A549 (cell line): Measurements from ENCODE around the gene CISD3. TPM values are rescaled to one million over a fixed set of nuclear protein-coding genes. Genes with fewer than 3 reads are reported as not detected.

Source experiments
- ATAC-seq, 2 experiments: fragments of 200-7000 bp in 1 of 2; fragments of >200 bp in 1 of 2; cut with Nextera tagmentation in 1 of 2; cut with Tn5 transposase in 1 of 2; 3 replicates each; pipeline versions ENCODE4 v1.8.0 to v1.9.1; 2018 to 2020; ENCODE audit warnings: mild to moderate bottlenecking in 1 of 2, moderate library complexity in 1 of 2
- CTCF ChIA-PET: fragments of 300-600 bp; sonication (Branson Sonifier 250); formaldehyde crosslinking; extraction: SDS; loops from one replicate; lab custom pipeline; 2021; ENCODE audit warnings: antibody characterized with exemption, inconsistent platforms; lab: Yijun Ruan, JAX
- POLR2A ChIA-PET: fragments of 350-600 bp; formaldehyde crosslinking; extraction: SDS; loops from one replicate; lab custom pipeline; 2021; ENCODE audit warnings: antibody characterized with exemption, inconsistent platforms; lab: Yijun Ruan, JAX
- DNase-seq, 2 experiments: peaks; one replicate each; pipeline versions ENCODE4 v3.0.0 to v3.0.0-alpha.2; 2011 to 2016; ENCODE audit warnings: low read depth in 1 of 2, low spot score in 1 of 2
- FAIRE-seq: peaks from 2 replicates; lab custom pipeline; 2011; peaks lifted over from hg19 to GRCh38; lab: Jason Lieb, UNC
- H3K27ac ChIP-seq, 2 experiments: fragments of >200 bp; sonication (Bioruptor Twin); formaldehyde crosslinking; 3 replicates each; pipeline ENCODE4 v1.5.1; 2016 to 2017
- H3K4me1 ChIP-seq: fragments of >200 bp; sonication (Bioruptor Twin); formaldehyde crosslinking; 3 replicates; pipeline ENCODE4 v1.6.1; 2016
- H3K4me2 ChIP-seq: fragments of >200 bp; sonication (Bioruptor Twin); formaldehyde crosslinking; 3 replicates; pipeline ENCODE4 v1.6.1; 2016
- H3K4me3 ChIP-seq: fragments of >200 bp; sonication (Bioruptor Twin); formaldehyde crosslinking; 3 replicates; pipeline ENCODE4 v1.5.1; 2016
- H3K9me3 ChIP-seq: fragments of >200 bp; sonication (Bioruptor Twin); formaldehyde crosslinking; 3 replicates; pipeline ENCODE4 v1.6.1; 2016
- BCL3 ChIP-seq: fragments of >200 bp; sonication (Bioruptor Twin); formaldehyde crosslinking; IDR thresholded peaks from 3 replicates; pipeline ENCODE4 v1.6.1; 2016
- CBX8 ChIP-seq: fragments of 200-600 bp; sonication (generic); IDR thresholded peaks from 2 replicates; pipeline ENCODE4 v1.6.1; 2016
- CHD4 ChIP-seq: fragments of 200-600 bp; sonication (generic); IDR thresholded peaks from 2 replicates; pipeline ENCODE4 v1.6.1; 2016; ENCODE audit warnings: antibody characterized with exemption, mild to moderate bottlenecking, borderline replicate concordance
- CTCF ChIP-seq: fragments of >200 bp; sonication (Bioruptor Twin); formaldehyde crosslinking; IDR thresholded peaks from 3 replicates; pipeline ENCODE4 v1.5.1; 2016
- ELK1 ChIP-seq: fragments of 150-350 bp; IDR thresholded peaks from 2 replicates; pipeline ENCODE4 v1.6.1; 2014; ENCODE audit warnings: low read depth, mild to moderate bottlenecking, low read length
- FOSB ChIP-seq: fragments of 250-450 bp; sonication (Bioruptor Pico); IDR thresholded peaks from 2 replicates; pipeline ENCODE4 v1.5.0; 2020; ENCODE audit warnings: mild to moderate bottlenecking, moderate library complexity
- FOSL2 ChIP-seq, 2 experiments: fragments of 450-650 bp in 1 of 2; fragments of >200 bp in 1 of 2; sonication (Bioruptor Twin) in 1 of 2; formaldehyde crosslinking; IDR thresholded peaks; 2 replicates each; pipeline versions ENCODE4 v1.5.0 to v1.6.1; 2016 to 2020; ENCODE audit warnings: mild to moderate bottlenecking in 1 of 2, moderate library complexity in 1 of 2
- FOXS1 ChIP-seq: fragments of 250-450 bp; sonication (Bioruptor Pico); IDR thresholded peaks from 2 replicates; pipeline ENCODE4 v1.5.0; 2020; ENCODE audit warnings: mild to moderate bottlenecking, moderate library complexity
- GATA3 ChIP-seq: IDR thresholded peaks from 2 replicates; pipeline ENCODE4 v1.6.1; 2012; ENCODE audit warnings: borderline replicate concordance
- HES2 ChIP-seq: fragments of >200 bp; sonication (Bioruptor Twin); formaldehyde crosslinking; IDR thresholded peaks from 2 replicates; pipeline ENCODE4 v1.6.1; 2016
- HMGXB4 ChIP-seq: fragments of 250-450 bp; sonication (Bioruptor Pico); IDR thresholded peaks from 2 replicates; pipeline ENCODE4 v1.5.0; 2021; ENCODE audit warnings: mild to moderate bottlenecking, moderate library complexity, borderline replicate concordance
- HOXA7 ChIP-seq: fragments of 250-450 bp; sonication (Bioruptor Pico); IDR thresholded peaks from 2 replicates; pipeline ENCODE4 v1.5.0; 2020; ENCODE audit warnings: mild to moderate bottlenecking, moderate library complexity
- HOXB13 ChIP-seq: fragments of 250-450 bp; sonication (Bioruptor Pico); IDR thresholded peaks from 2 replicates; pipeline ENCODE4 v1.5.0; 2020; ENCODE audit warnings: low read depth, mild to moderate bottlenecking, moderate library complexity
- HOXB5 ChIP-seq: fragments of 250-450 bp; sonication (Bioruptor Pico); IDR thresholded peaks from 2 replicates; pipeline ENCODE4 v1.5.0; 2020; ENCODE audit warnings: mild to moderate bottlenecking, moderate library complexity
- JUNB ChIP-seq: fragments of >200 bp; sonication (Bioruptor Twin); formaldehyde crosslinking; IDR thresholded peaks from 2 replicates; pipeline ENCODE4 v1.6.1; 2016
- KDM5A ChIP-seq: fragments of 200-600 bp; sonication (generic); IDR thresholded peaks from 2 replicates; pipeline ENCODE4 v1.6.1; 2016; ENCODE audit warnings: antibody characterized with exemption, mild to moderate bottlenecking
- MAFK ChIP-seq: fragments of 450-650 bp; IDR thresholded peaks from 2 replicates; pipeline ENCODE4 v1.6.1; 2014; ENCODE audit not compliant: partially characterized antibody
- MAX ChIP-seq: IDR thresholded peaks from 2 replicates; pipeline ENCODE4 v1.6.1; 2012
- MAZ ChIP-seq: fragments of 150-350 bp; IDR thresholded peaks from 2 replicates; pipeline ENCODE4 v1.6.1; 2014; ENCODE audit warnings: antibody characterized with exemption, low read depth, low read length, borderline replicate concordance
- NFE2L2 ChIP-seq: fragments of 150-350 bp; conservative IDR thresholded peaks from 2 replicates; pipeline ENCODE4 v1.6.1; 2014; ENCODE audit warnings: low read length
- POLR2A ChIP-seq: IDR thresholded peaks from 2 replicates; pipeline ENCODE4 v1.6.1; 2012; ENCODE audit warnings: mild to moderate bottlenecking, low read length
- POLR2AphosphoS2 ChIP-seq: conservative IDR thresholded peaks from 2 replicates; pipeline ENCODE4 v1.6.1; 2012; ENCODE audit warnings: low read length, improper control_type of control experiment, inconsistent platforms
- USF2 ChIP-seq: fragments of 450-650 bp; IDR thresholded peaks from 2 replicates; pipeline ENCODE4 v1.6.1; 2014; ENCODE audit warnings: antibody characterized with exemption
- ZC3H11A ChIP-seq: fragments of 450-650 bp; IDR thresholded peaks from 2 replicates; pipeline ENCODE4 v1.6.1; 2014; ENCODE audit warnings: antibody characterized with exemption, mild to moderate bottlenecking
- ZNF302 ChIP-seq: fragments of 250-450 bp; sonication (Bioruptor Pico); IDR thresholded peaks from 2 replicates; pipeline ENCODE4 v1.9.0; 2021; ENCODE audit warnings: inconsistent platforms, mild to moderate bottlenecking, moderate library complexity
- WGBS: methylation state at CpG from one replicate; pipeline ENCODE4 v1.1.6; 2017; ENCODE audit errors: missing lambda C conversion rate; 5-methylcytosine and 5-hydroxymethylcytosine counted together
- polyA plus RNA-seq, 4 experiments: library from polyadenylated mRNA; depleted of rRNA in 3 of 4; stranded (reverse); fragments of >200 nt; fragmentation: RNase III in 1 of 4; extraction: RNeasy Plus Mini Kit Qiagen cat#74134 plus additional on column Dnase treatment in 1 of 4; gene quantifications; 2 replicates in 3 of 4; 3 replicates in 1 of 4; pipeline ENCODE4 v1.2.3, GENCODE V29; 2011 to 2017

CISD3 gene
- polyA plus RNA-seq, 2 of the 4 experiments (the other 2 are of a cell fraction) = 24.5 to 33.0 TPM

GRCh38 chr17:38709104-38709820 lies 20.9 kb upstream of the CISD3 start (continued):
- TF ChIP-seq ELK1 = no peak
- no peak for TF ChIP-seq JUNB
- no peak for TF ChIP-seq HOXB5
- no peak for TF ChIP-seq FOSL2 (IDR thresholded peaks at IDR 0.05)
- no peak for TF ChIP-seq FOSL2 (CRISPR knock-in tag; IDR thresholded peaks at IDR 0.05)
- no peak for TF ChIP-seq FOSB (CRISPR knock-in tag)
- no peak for TF ChIP-seq BCL3
- TF ChIP-seq CBX8 = no peak
- TF ChIP-seq MAX = no peak
- no peak for TF ChIP-seq NFE2L2

GRCh38 chr17:38709864-38710603 lies 20.1 kb upstream of the CISD3 start:
- ChIA-PET POLR2A (interaction anchor here (0.9 kb wide), 1 partner anchor 42 kb away, joined by 3 read pairs; no protein-coding TSS in a partner anchor), CTCF (interaction anchor here (0.8 to 5.7 kb wide), 14 partner anchors 8 to 443 kb away, joined by 3 to 64 read pairs (median 6); no protein-coding TSS in a partner anchor)
- 80% methylated on average over 13 of the region's 13 CpGs for WGBS

More at GRCh38 chr17:38709864-38710603, 20.1 kb upstream of the CISD3 start:
- FAIRE-seq = no peak
- no peak for ATAC-seq
- TF ChIP-seq ZC3H11A (no peak), CHD4 (no peak), ZNF302 (CRISPR knock-in tag) (no peak), HES2 (no peak), KDM5A (no peak), HOXA7 (no peak), ELK1 (no peak), BCL3 (no peak), MAFK (no peak), USF2 (no peak), GATA3 (no peak), HOXB13 (CRISPR knock-in tag) (no peak), POLR2AphosphoS2 (no peak), HMGXB4 (CRISPR knock-in tag) (no peak), CTCF (no peak), CBX8 (no peak), MAZ (no peak), POLR2A (no peak), FOSB (CRISPR knock-in tag) (no peak), FOXS1 (CRISPR knock-in tag) (no peak)
- Histone ChIP-seq H3K4me3 (no peak overlapping the region), H3K4me1 (peaks cover 16% of the 10 kb centered on the region), H3K27ac (no peak overlapping the region), H3K9me3 (no peaks in the 10 kb centered on the region), H3K4me2 (no peak overlapping the region)
- DNase-seq = no peak
